22Rv1 (cell line): ENCODE results near the gene E2F6.

Experiments
- CTCF ChIP-seq: fragments of 450-650 bp; IDR thresholded peaks from 2 replicates; pipeline ENCODE4 v1.5.1; 2017; ENCODE audit warnings: mild to moderate bottlenecking
- ZFX ChIP-seq: fragments of 450-650 bp; IDR thresholded peaks from 2 replicates; pipeline ENCODE4 v1.6.1; 2017; ENCODE audit warnings: antibody characterized with exemption, borderline replicate concordance

GRCh38 chr2:11414372-11415124 is 51.4 kb downstream of the E2F6 start:
- TF ChIP-seq CTCF (no peak), ZFX (no peak)
